Measurements from ENCODE around the gene MS4A18. TPM values are rescaled to one million over a fixed set of nuclear protein-coding genes. Genes with fewer than 3 reads are reported as not detected.

MS4A18 gene
- total RNA-seq, 1 experiment from 2014 or later, result not detected

DNA sequence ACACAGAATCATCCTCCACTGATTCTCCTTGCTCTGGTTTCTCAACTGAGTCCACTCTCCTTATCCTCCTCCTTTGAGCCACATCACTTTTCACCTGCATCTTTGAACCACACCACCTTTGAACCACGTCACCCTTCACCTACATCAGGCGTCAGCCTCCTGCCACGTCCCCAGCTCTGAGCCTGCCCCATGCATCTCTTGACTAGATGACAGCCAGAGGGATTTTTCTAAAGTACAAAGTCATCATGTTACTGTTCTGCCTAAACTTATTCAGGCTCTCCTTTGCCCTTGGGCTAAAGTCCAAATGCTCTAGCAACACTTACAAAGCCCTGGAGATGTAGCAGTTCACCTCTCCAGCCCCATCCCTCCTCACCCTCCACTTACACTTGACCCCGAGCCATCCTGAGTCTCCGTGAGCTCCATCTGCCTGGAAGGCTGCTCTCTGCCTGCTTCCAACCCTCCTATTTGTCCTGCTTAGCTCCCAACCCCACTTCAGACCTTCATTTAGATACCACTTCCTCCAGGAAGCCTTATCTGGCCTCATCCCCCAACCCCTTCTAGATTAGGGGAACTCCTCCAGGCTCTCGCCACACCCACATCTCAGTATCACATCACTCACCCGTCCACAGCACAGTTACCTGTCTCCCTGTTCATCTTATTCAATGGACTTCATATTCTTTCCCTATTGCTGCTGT lies 56.9 kb downstream of the MS4A18 start:
- DNase-seq, result no peak
- no peak overlapping the region for H3K4me3 ChIP-seq (ENCODE audit: insufficient read depth, low read depth, low read length)
- H3K27me3 ChIP-seq (ENCODE audit: control insufficient read depth, insufficient read depth, low read length), result no peaks in the 10 kb centered on the region
- H3K36me3 ChIP-seq (replicated peaks; ENCODE audit: control insufficient read depth, insufficient read depth, low read length), result no peaks in the 10 kb centered on the region

DNA sequence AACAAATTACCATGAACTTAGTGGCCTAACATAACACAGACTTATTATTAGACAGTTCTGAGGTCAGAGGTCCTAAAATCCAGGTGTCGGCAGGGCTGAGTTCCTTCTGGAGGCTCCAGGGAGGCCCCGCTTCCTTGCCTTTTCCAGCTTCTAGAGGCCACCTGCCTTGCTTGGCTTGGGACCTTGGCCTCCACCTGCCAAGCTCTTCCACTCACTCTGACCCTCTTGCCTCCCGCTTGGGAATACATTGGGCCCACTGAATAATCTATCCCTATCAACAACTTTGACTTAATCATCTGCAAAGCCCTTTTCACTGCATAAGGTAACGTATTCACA lies 57.4 kb downstream of the MS4A18 start:
- Histone ChIP-seq H3K27me3 (ENCODE audit: control insufficient read depth, insufficient read depth, low read length) (no peaks in the 10 kb centered on the region), H3K36me3 (replicated peaks; ENCODE audit: control insufficient read depth, insufficient read depth, low read length) (no peaks in the 10 kb centered on the region), H3K4me3 (ENCODE audit: insufficient read depth, low read depth, low read length) (no peak overlapping the region)
- no peak for DNase-seq

GRCh38 chr11:60782393-60783140 lies 58.0 kb downstream of the MS4A18 start:
- DNase-seq, result no peak
- H3K27me3 ChIP-seq (ENCODE audit: control insufficient read depth, insufficient read depth, low read length), result no peaks in the 10 kb centered on the region
- H3K36me3 ChIP-seq (replicated peaks; ENCODE audit: control insufficient read depth, insufficient read depth, low read length), result no peaks in the 10 kb centered on the region
- no peak overlapping the region for H3K4me3 ChIP-seq (ENCODE audit: insufficient read depth, low read depth, low read length)

- DNase-seq, result no peak
- Histone ChIP-seq H3K36me3 (replicated peaks; ENCODE audit: control insufficient read depth, insufficient read depth, low read length) (no peaks in the 10 kb centered on the region), H3K4me3 (ENCODE audit: insufficient read depth, low read depth, low read length) (no peak overlapping the region), H3K27me3 (ENCODE audit: control insufficient read depth, insufficient read depth, low read length) (no peaks in the 10 kb centered on the region)
Measured at GRCh38 chr11:60783141-60783484, 58.6 kb downstream of the MS4A18 start.

- Histone ChIP-seq H3K27me3 (ENCODE audit: control insufficient read depth, insufficient read depth, low read length) (no peaks in the 10 kb centered on the region), H3K4me3 (ENCODE audit: insufficient read depth, low read depth, low read length) (no peak overlapping the region), H3K36me3 (replicated peaks; ENCODE audit: control insufficient read depth, insufficient read depth, low read length) (no peaks in the 10 kb centered on the region)
- no peak for DNase-seq
Measured at GRCh38 chr11:60783911-60784310, 59.4 kb downstream of the MS4A18 start.

GRCh38 chr11:60785136-60785535 lies 60.6 kb downstream of the MS4A18 start, which contains the start of gene MS4A10:
Gene MS4A10 (plus strand): TSS chr11:60785333. CDS start chr11:60790336, 5,003 bp downstream.
- no peak for DNase-seq
- H3K27me3 ChIP-seq (ENCODE audit: control insufficient read depth, insufficient read depth, low read length), result no peaks in the 10 kb centered on the region
- no peaks in the 10 kb centered on the region for H3K36me3 ChIP-seq (replicated peaks; ENCODE audit: control insufficient read depth, insufficient read depth, low read length)
- H3K4me3 ChIP-seq (ENCODE audit: insufficient read depth, low read depth, low read length), result no peak within 1 kb of the TSS

DNA sequence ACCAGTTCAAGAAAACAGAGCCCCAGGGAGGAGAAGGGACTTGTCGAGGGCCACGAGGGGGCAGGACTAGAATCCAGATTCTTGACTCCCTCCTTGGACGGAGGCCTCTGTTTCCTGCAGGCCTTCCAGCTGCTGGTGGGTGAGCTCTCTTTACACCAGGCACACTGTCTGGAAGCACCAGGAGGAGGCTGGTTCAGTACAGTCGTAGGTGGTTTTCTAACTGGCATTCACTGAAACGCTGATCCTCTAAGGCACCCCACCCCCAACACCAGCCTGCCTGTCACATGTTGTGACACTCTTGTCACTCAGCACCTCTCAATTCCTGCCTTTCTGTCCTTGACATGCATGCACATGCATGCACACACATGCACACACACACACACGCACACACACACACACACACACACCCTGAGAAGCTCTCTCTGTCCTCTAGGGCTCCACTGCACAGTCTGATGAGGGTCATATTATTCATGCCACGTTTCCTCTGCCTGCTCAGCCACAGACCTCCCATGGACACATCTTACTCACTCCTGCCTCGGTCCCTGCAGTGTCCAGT lies 61.4 kb downstream of the MS4A18 start:
- no peaks in the 10 kb centered on the region for H3K36me3 ChIP-seq (replicated peaks; ENCODE audit: control insufficient read depth, insufficient read depth, low read length)
- H3K4me3 ChIP-seq (ENCODE audit: insufficient read depth, low read depth, low read length), result no peak overlapping the region
- DNase-seq, result no peak
- no peaks in the 10 kb centered on the region for H3K27me3 ChIP-seq (ENCODE audit: control insufficient read depth, insufficient read depth, low read length)

DNA sequence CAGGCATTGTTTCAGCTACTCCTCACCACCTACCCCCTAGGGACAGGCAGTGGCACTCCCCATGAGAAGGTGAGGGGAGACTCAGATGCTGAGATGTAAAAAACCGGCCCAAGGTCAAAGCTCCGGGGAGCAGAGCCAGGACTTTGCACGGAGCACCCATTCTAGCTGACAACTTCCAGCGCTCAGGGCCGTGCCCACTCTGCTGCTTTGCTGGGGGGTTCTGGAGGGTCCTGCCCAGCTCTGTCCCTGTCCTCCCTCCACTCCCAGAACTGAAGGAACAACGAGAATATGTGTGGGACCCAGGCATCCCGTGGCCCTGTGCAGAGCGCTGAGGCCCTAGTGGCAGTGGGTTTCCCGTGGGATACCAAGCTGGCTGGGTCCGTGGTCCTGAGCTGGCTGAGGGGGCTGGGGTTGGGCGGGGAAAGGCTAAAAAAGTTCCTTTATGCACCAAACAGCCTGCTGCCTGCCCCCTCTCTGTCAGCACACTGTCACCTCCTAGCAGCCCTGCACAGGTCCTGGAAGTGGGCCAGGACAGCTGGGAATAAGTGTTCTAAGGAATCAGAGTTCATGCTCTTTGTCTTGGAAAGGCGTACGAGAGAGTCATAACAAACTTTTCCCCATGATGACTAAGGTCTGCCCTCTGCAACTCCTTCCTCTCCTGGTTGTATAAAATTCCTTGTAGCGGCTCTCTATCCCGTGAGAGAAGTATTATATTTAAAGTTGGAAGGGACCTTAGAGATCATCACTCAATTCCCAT lies 62.5 kb downstream of the MS4A18 start:
- DNase-seq, result no peak
- no peak overlapping the region for H3K4me3 ChIP-seq (ENCODE audit: insufficient read depth, low read depth, low read length)

DNA sequence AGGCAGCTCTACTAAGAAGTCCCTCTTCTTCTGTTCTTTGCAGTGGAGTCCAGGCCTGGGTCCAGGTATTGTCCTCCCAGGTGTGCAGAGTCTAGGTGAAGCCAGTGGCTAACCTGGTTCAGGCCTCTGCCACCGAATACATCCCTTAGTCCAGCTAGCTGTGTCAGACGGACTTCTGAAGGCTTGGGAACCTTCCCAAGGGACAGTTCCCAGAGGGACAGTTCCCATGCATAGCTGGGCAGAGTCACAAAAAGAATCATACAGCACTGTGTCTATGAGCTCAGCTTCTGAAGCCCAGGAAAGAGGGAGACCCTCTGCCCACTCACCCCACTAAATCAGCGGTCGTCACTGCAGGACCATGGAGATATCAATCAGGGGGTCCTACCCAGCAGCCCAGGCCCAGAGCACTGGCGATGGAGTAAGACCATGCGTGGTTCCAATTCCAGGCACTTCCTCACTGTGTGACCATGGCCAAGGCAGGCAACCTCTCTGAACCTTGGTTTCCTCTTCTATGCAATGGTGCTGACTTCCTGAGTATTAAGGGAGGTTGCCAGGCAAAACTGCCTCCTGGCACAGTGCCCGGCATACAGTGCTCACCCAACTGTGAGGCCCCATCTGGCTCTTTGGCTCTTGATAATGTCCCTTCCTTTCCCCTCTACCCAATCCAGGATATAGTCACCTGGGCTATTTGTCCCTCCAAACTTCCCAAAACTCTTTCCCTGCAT lies 64.0 kb downstream of the MS4A18 start:
- H3K4me3 ChIP-seq (ENCODE audit: insufficient read depth, low read depth, low read length), result no peak overlapping the region
- no peaks in the 10 kb centered on the region for H3K27me3 ChIP-seq (ENCODE audit: control insufficient read depth, insufficient read depth, low read length)
- no peaks in the 10 kb centered on the region for H3K36me3 ChIP-seq (replicated peaks; ENCODE audit: control insufficient read depth, insufficient read depth, low read length)
- no peak for DNase-seq

More for the DNA sequence above, 62.5 kb downstream of the MS4A18 start:
- H3K36me3 ChIP-seq (replicated peaks; ENCODE audit: control insufficient read depth, insufficient read depth, low read length), result no peaks in the 10 kb centered on the region
- H3K27me3 ChIP-seq (ENCODE audit: control insufficient read depth, insufficient read depth, low read length), result no peaks in the 10 kb centered on the region

- H3K27me3 ChIP-seq (ENCODE audit: control insufficient read depth, insufficient read depth, low read length), result no peaks in the 10 kb centered on the region
- H3K36me3 ChIP-seq (replicated peaks; ENCODE audit: control insufficient read depth, insufficient read depth, low read length), result no peaks in the 10 kb centered on the region
- H3K4me3 ChIP-seq (ENCODE audit: insufficient read depth, low read depth, low read length), result no peak overlapping the region
- DNase-seq, result no peak
Measured at GRCh38 chr11:60790726-60791125, 66.2 kb downstream of the MS4A18 start.

DNA sequence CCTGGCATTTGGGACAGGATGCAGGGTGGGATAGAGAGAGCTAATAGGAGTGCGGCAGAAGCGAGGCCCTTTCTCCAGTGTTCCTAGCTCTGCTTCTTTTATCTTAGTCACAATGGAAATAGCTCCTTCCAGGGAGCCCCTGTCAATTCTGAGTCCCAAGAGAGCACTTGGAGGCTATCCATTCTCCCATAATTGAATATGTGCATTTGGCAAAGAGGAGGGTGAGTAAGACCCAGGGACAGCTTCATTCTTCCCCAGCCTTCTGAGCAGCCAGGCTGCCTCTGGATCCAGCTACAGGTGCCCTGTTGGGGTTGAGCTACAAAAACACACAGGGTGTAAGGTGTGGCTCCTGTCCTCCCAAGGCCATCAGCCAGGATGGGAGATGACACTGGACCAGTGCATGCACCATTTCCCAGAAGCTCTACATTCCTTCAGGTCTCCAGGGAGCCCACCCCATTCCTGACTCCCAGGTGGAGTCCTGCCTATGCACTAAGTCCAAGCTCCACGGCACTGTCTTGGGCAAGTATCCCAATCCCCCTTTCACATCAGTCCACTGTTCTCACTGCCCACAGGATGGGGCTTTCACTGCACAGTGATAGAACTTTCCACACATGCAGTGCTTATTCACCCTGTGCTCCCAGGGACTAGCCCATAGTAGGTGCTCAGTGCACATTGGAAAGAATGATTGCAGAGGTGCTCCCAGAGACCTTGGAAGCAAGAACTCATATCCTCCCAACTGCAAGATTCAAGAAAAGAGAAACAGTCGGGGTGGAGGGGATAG lies 66.8 kb downstream of the MS4A18 start:
- no peak for DNase-seq
- H3K4me3 ChIP-seq (ENCODE audit: insufficient read depth, low read depth, low read length), result no peak overlapping the region
- H3K27me3 ChIP-seq (ENCODE audit: control insufficient read depth, insufficient read depth, low read length), result no peaks in the 10 kb centered on the region
- H3K36me3 ChIP-seq (replicated peaks; ENCODE audit: control insufficient read depth, insufficient read depth, low read length), result no peaks in the 10 kb centered on the region

GRCh38 chr11:60792521-60792920 lies 68.0 kb downstream of the MS4A18 start:
- DNase-seq, result no peak
- Histone ChIP-seq H3K27me3 (ENCODE audit: control insufficient read depth, insufficient read depth, low read length) (no peaks in the 10 kb centered on the region), H3K36me3 (replicated peaks; ENCODE audit: control insufficient read depth, insufficient read depth, low read length) (no peaks in the 10 kb centered on the region), H3K4me3 (ENCODE audit: insufficient read depth, low read depth, low read length) (no peak overlapping the region)
